HG02840 (cell line): ENCODE data around the gene C5.

ENCODE experiments used
- ATAC-seq: cut with Tn5 transposase; IDR thresholded peaks from one replicate; pipeline ENCODE4 v1.9.1; 2021; ENCODE audit warnings: mild to moderate bottlenecking, moderate library complexity, moderate number of reproducible peaks; ENCODE audit not compliant: unreplicated experiment, low FRiP score

C5 gene

GRCh38 chr9:120946259-120946658 is 103.8 kb downstream of the C5 start:
- no peak for ATAC-seq

DNA sequence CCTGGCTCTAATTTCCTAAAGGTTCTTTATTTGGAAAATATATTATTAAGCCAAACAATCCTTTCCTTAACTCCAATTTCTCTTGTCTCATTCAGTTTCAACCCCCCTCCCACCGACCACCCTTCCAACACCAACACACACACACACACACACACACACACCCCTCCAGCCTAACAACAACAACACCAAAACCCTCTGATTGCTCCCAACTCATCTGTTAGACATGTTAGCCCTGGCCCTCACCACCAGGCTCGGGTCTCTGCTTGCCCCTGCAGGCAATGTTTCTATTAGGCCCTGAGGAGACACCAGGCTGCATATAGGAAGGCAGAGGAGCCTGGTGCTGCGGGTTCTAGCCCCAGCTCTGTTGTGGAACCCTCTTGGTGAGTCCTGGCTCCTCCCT is 105.1 kb downstream of the C5 start:
- no peak for ATAC-seq

- peak; percentile 73 for ATAC-seq
Measured at GRCh38 chr9:120944434-120944843, 105.6 kb downstream of the C5 start.

DNA sequence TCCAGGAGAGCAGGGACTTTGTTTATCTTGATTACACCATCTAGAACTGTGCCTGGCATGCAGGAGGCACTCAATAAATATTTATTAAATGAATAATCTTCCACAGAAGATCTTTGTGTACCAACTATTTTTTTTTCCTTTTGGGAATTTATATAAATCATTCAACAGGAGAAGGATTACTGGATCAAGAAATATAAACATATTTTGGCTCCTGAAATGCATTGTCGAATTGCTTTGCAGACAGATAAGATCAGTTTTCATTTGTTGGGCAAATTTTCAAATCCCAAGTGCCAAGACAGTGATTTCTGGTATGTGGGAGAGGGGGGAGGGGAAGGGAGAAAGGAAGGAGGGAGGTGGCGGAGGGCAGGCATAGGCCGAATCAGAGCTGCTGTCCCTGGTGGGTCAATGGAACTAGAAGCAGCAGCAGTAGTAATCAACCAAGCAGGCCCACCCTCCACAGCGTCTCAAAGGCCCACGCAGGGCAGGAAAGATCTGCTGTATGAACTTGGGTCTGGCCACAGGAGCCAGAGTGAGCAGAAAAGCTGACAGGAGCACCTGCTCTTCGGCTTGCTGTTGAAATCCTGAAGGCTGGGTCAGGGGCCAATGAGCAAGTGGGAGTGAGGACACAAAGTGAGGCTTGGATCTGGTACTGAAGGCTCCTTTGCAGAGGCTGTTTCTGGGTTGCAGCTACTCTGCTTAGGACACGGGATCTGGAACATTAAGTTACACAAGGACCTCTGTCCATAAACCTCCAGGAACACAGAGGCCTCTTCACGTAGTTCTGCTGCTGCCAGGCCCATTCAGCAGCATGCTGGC is 107.7 kb downstream of the C5 start:
- ATAC-seq = no peak

- no peak for ATAC-seq
Measured at GRCh38 chr9:120941046-120941770, 108.9 kb downstream of the C5 start.

GRCh38 chr9:120940573-120940972 is 109.5 kb downstream of the C5 start:
- ATAC-seq = no peak

DNA sequence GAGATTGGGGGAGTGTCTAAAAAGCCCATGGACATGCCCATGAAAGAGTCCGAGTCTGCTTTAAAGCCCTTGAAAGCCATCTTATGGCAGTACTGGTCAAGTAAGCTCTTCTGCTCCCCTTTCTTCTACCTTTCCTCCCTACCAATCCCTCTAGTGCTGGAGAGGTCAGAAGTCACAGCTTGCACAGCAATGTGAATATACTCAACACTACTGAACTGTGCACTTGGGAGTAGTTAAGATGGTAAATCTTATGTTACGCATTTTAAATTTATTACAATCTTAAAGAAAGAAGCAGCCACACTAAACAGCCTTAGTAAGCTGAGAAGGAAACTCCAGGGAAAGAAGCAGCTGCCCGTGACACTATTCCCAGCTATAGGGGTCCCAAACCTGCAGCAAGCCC is 111.2 kb downstream of the C5 start:
- no peak for ATAC-seq

- no peak for ATAC-seq
Measured at GRCh38 chr9:120937596-120937995, 112.5 kb downstream of the C5 start.

GRCh38 chr9:120937127-120937526 is 112.9 kb downstream of the C5 start:
- no peak for ATAC-seq

DNA sequence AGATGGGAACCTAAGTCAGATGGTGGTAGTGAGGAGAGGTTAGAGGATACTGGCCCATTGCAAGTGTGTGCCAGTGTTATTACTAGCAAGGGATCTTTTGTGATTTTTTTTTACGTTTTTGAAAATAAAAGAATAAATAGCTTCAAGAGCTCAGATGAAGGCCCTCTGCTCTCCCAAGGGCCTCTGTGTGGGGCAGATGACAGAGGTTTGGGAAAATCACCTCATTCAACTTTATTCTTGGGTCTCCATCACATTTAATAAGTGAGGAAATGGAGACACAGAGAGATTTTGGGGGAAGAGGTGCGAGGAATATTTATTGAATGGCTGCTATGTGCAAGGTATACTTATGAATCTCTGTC is 113.3 kb downstream of the C5 start:
- ATAC-seq = no peak

DNA sequence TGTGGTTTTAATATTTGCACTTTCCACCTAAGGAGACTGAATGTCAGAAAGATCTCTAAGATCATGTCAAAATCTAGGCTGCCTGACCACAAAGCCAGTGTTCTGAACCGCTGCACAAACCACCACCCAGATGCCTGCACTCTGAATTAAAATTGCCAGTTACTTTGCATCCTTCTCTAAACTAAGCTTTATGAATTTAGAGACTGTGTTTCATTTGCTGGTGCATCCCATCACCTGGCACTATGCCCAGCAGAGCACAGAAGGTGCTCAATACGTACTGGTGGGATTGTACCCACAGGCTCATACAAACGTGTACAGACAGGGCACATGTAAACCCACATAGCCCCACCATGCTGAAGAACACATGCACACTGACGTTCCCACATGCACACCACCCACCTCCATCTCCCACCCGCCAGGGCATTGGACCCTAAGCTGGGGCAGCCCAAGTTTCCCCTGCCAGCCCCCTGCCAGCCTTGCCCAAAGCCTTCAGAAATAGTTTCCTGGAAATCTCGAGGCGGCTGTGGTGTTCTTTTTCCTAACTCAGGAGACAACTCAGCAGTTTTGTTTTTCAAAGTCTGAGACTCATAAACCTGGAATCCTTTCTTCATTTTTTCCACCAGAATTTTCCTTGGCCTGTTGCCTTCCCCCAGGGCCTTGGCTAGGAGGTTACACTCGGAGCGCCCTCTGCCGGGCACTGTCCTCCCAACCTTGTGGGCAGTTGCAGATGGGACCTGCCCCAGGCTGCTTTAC is 113.9 kb downstream of the C5 start:
- no peak for ATAC-seq

GRCh38 chr9:120935383-120935857 is 114.7 kb downstream of the C5 start:
- ATAC-seq = no peak

DNA sequence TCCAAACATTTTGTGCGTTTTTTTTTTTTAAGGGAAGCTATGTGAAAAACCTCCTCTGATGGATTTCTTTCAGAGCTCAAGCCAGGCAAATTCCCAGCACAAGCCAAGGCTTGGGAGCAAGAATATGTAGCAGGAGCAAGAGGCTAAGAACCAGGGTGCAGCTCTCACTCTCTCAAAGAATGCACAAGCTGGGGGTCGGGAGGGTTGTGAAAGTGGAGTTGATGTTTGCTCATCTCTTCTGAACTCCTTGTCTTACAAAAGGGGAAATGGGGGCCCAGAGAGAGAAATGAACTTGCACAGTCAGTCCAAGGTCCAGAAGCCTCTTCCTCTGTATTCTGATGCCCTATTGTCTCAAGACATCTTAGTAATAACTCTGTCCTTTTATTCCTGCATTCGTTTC is 115.8 kb downstream of the C5 start:
- no peak for ATAC-seq

DNA sequence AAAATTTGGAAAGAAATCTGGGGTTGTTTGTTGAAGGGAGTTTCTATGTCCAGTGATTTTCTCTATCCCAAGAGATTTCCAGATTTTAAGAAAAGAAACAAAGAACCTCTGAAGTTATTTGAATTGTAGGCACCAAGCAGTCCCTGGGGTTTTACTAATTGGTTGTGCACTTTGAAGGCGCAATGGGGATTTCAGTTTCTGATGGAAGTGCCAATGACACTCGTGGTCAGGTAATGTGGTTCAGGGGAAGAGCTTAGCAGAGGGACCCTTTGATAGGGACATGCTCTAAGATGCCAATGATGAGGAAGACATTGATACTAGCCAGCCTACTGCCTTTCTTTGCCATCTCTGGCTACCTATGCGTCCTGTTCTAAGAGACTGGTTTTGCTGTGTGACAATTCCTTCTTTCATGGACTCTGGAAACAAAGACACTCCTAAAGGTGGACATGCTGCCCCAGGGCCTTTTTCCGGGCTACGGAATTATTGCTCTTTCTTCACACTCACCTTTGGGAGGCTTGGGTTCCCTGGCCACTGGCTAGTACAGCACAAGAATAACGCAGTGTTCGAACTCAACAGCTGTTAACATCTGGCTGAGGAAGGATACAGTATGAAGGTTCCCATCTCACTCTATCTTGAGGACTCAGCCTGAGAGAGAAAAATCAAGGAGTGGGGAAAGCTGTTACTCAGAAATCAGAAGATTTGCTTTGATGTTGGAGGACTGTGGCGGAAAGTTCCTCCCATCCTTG is 116.6 kb downstream of the C5 start:
- no peak for ATAC-seq

DNA sequence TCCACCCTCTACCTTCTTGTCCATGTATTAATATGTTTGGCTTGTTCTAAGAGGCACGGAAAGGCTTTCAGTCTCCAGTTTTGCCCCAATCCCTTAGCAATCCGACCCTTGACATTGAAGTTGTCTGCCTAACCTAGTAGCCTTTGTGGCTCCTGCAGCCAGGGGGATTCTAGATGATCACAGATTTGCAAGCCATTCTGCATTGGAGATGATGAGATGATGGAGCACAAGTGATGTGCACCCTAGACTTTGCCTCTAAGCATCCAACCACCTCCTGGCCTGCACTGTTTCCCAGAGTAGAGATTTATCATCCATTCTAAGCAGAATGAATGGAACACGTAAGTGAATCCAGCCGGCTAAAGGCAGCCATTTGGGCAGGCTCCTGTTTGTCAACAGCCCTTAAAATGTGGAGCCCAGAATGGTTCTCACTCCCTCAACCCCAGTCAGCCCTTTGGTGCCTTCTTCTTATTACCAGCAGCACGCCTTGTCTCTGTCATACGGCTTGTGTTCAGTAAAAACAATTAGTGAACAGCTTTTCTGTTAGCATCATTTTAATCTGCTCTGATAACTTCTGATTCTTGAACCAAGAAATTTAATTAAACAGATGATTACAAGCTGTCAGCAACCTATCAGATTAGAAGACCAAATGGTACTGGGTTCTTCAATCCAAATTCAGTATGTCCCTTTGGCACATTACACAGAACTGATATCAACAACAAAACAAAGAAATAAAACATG is 117.8 kb downstream of the C5 start:
- ATAC-seq = no peak

- peak; percentile 44 for ATAC-seq
Measured at GRCh38 chr9:120931231-120932085, 118.6 kb downstream of the C5 start.

GRCh38 chr9:120929229-120929791 is 120.8 kb downstream of the C5 start:
- no peak for ATAC-seq

- ATAC-seq = peak; percentile 29
Measured at GRCh38 chr9:120928483-120929228, 121.4 kb downstream of the C5 start.
